Measurements from ENCODE around the gene COMMD4.
"Not testable (repeated sequence)": the region's sequence is repeated elsewhere in the genome, so short reads cannot be mapped to it uniquely, and the experiment has no call there.

Gene COMMD4

DNA sequence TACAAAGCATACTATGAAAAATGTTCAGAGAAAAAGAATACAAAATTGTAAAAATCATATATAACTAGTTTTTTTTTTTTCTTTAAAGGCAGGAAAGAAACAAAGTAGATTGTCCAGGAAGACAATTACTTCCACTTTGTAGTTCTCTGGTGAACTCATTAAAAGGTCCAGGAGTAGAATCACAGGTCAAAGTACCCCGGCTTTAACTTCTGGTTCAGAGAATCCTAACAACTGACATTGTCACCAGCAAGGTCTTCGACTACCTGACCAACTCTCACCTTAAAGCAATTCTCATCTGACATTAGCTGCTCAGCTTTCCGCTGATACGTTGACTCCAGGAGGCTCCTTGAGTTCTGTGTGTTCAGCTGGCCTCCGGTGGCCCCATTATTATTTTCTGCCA lies 48.1 kb downstream of the COMMD4 start:
- not testable (repeated sequence) for DNase-seq

Data from right hindlimb (tissue), 1 donor.